ENCODE data around the gene DNAL4.

Gene DNAL4, protein sequence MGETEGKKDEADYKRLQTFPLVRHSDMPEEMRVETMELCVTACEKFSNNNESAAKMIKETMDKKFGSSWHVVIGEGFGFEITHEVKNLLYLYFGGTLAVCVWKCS

GRCh38 chr22:38793721-38794466, at the start of gene DNAL4:
Gene DNAL4, minus strand, starts transcription at chr22:38794143. Its CDS starts 11,412 bp downstream, at chr22:38782731.
- DNase-seq: peak; percentile 92

DNA sequence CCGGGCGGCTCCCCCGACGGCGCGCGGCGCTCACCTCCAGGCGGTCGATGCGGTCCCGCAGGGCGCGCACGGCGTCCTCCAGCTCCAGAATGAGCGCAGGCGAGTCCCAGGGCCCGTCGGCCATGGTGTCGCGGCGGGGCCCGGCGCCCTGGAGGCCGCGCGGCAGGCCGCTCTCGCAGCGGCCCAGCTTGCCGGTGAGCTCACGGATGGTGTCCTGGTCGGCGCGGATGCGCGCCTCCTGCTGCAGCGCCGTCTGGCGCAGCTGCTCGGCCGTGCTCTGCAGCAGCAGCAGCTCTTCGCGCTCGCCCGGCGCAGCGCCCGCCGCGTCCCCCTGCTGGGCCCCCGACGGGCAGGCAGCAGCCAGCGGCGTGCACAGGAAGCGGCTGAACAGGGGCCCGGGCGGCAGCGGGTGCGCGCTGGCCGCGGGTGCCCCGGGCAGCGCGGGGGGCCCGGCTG, 49.3 kb upstream of the DNAL4 start:
- DNase-seq: peak; percentile 55

GRCh38 chr22:38842512-38843200, 48.7 kb upstream of the DNAL4 start:
- DNase-seq: no peak

GRCh38 chr22:38841635-38842034, 47.7 kb upstream of the DNAL4 start:
- no peak for DNase-seq

DNA sequence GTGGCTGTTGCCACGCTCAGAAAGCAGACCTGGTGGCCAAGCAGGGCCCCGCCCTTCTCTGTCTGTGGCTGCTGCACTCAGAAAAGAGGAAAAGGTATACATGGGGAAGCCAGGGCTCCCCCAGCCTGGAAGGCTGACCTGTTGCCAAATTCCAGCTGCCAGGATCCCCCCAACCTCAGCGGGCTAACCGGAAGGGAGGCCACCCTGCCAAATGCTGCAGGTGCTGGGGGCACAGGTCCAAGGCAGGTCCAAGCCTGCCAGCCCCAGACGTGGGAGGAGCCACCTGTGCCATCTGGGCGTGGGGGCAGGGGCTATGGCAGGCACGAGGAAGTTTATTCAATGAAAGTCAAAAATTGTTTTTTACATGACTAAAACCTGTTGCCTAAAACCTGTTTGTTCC, 47.3 kb upstream of the DNAL4 start:
- no peak for DNase-seq

GRCh38 chr22:38840129-38840528, 46.2 kb upstream of the DNAL4 start:
- DNase-seq: no peak

- DNase-seq: no peak
Observed at GRCh38 chr22:38839686-38840085, 45.7 kb upstream of the DNAL4 start.

DNA sequence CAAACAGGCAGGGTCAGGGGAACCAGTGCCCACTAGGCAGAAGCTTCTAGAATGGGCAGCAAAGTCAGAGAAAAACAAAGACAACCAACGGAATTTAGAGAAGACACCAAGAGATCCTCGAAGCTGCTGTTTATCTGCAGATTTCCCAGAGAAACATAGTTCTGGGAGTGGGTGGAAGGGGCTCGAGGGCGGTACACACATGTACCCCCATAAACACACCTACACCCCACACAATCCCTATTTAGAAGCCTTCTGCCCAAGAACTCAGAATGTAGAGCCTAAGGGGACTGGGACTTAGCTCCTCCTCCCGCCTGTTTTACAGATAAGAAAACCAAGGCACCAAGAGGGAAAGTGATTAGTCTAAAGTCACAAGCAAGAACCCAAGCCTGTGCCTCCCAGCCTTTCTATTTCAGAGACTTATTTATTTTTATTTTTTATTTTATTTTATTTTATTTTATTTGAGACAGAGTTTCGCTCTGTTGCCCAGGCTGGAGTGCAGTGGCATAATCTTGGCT, 43.5 kb upstream of the DNAL4 start:
- DNase-seq: no peak

DNA sequence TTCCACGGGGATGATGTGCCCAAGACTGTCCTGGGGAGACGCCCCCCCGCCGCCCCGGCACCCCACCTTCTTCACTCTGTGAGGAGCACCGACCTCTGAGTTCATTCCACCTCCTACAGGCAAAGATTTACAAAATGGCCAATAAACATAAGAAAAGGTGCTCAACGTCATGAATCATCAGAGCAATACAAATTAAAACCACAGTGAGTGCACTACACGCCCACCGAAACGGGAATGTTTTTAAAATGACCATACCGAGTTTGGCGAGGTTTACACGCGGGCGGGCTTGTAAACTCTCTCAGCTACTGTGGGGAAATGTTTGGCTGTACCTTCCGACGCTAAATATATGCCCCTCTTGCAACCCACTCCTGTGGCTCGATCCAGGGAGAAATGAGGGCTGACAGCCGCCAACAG, 42.0 kb upstream of the DNAL4 start:
- no peak for DNase-seq

DNA sequence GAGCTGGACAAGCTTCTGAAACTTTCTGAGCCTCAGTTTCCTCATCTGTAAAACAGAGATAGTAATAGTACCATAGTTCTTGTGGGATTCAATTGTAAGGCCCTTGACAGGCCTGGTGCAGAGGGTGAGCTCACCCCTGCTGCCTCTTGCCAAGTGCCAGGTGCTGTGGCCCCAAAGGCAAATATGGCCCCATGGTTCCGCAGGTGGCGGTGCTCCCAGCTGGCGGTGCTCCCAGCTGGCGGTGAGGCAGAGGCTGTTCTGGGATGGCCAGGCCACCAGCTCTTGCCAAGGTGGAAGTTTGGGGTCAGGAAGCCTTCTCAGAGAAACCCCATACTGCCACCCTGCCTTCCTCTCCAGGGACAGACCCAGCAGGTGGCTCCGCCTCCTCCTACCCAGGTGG, 41.0 kb upstream of the DNAL4 start:
- no peak for DNase-seq

- DNase-seq: no peak
Observed at GRCh38 chr22:38834215-38834953, 40.4 kb upstream of the DNAL4 start.

GRCh38 chr22:38833061-38833460, 39.1 kb upstream of the DNAL4 start:
- no peak for DNase-seq

- DNase-seq: no peak
Observed at GRCh38 chr22:38832005-38832978, 38.3 kb upstream of the DNAL4 start.

DNA sequence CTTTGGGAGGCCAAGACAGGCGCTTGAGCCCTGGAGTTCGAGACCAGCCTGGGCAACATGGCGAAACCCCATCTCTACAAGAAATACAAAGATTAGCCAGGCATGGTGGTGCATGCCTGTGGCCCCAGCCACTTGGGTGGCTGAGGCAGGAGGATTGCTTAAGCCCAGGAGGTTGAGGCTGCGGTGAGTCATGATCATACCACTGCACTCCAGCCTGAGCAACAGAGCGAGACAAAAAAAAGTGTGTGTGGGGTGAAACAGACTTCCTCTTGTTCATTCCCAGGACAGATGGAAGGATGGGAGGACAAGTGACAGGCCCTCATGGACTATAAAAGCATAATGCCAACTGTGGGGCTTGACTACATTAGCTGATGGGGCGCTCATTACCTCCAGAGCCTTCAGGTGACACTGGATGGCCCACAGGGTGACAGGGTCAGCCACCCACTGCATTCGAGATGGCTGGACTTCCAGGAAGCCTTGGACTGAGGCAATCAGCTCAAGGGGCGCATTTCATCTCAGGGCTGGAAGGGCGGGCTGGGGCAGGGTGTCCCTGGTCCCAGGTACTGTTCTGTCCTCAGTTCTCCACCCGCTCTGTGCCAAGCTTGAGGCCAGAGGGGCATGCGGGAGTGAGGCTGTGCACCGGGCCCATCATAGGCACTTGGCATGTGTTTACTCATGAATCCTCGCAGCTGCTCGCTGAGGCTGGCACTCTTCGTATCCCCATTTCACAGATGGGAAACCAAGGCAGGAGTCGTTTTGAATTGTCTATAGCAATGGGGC, 37.4 kb upstream of the DNAL4 start:
- no peak for DNase-seq

- no peak for DNase-seq
Observed at GRCh38 chr22:38830845-38831108, 36.8 kb upstream of the DNAL4 start.

DNA sequence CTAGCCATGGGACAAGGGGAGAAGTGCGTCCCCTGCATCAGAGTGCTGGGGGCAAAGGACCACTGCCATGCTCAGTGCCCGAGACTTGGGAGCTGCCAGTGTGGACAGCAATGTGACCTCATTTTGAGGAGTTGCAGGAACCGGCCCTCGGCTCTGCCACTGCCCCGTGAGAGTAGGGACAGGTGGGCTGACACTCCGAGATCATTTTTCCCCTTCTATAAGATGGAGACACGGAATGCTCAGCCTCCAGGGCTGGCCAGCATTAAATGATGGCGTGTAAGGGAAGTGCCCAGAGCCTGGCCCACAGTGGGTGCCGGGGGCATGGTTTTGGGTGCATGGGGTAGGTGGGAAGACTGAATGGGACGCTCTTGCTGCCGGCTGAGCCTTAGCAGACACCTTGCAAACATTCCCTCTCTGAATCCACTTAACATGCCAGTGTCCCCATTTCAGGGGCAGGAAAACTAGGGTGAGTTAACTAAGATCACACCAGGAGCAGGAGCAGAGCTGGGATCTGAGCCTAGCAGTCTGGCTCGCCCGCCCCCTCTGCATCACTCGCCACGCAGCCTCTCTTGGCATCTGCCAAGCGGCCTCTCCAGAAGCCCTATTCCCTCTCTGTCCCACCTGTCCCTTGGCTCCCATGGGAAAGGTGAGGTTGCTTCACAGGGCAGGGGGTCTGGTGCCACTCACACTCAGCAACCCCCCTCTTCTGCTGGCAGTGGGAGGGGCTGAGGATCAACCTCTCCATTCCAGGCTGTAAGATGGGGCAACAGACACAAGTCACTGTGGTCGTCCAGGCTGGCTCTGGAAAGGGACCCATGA, 36.3 kb upstream of the DNAL4 start:
- no peak for DNase-seq

GRCh38 chr22:38829485-38829884, 35.5 kb upstream of the DNAL4 start:
- DNase-seq: no peak

DNA sequence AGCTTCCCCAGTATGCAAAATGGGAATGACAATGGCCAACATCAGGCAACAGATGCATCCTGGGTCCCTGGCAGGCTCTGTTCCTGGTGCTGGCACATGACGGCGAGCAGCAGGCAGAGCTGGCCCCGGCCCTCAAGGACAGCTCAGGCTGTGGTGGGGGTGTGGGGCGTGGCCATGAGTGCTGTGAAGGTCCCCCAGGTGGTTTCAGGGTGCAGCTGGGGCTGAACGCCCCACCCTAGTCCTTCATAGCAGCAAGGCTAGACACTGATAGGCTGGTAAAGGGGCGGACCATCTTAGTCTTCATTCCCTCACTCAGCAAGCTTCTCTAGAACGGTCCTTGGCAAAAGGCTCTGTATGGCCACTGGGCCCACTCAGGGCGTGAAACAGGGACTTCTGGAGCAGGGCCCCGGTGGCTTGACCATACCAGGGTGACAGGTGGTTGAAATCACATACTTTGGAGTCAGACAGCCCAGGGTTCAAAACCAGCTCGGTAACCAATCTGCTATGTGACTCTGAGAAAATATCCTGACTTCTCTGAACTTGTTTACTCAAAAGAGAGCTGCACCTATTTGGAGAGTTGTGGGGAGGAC, 34.8 kb upstream of the DNAL4 start:
- DNase-seq: no peak

GRCh38 chr22:38828191-38828590, 34.2 kb upstream of the DNAL4 start:
- DNase-seq: no peak

DNA sequence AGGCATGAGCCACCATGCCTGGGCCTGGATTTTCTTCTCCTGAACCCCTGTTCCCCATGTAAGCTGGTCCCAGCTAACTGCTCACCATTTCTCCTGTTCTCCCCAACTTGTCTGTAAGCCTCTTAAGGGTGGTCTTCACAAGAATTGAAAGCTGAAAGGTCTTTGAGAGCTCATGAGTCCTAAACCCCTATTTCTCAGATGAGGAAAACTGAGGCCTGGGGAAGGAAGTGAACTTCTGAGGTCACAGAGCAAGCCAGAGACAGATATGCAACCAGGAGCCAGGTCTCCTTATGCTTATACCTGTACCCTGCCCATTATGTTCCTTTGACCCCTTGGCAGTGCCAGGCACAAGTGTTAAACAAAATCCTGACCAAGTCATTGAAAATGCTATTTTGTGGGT, 33.6 kb upstream of the DNAL4 start:
- DNase-seq: no peak

Data from activated gamma-delta T cell treated with Interleukin-2 at 50 U/mL for 16 hours (primary cell).